Activated T-cell treated with anti-CD3 and anti-CD28 coated beads, Interleukin-2, amount 50 U/mL, for 24 hours (primary cell): ENCODE data around the gene TAF7.
"Not testable (repeated sequence)": the region's sequence is repeated elsewhere in the genome, so short reads cannot be mapped to it uniquely, and the experiment has no call there.

ENCODE experiments used
- DNase-seq: peaks from one replicate; pipeline ENCODE4 v3.0.0-alpha.2; 2020
- H3K27ac Mint-ChIP-seq: 2 replicates; pipeline ENCODE4 v1.8.0; 2020; ENCODE audit warnings: mild to moderate bottlenecking, mixed read lengths
- H3K27me3 Mint-ChIP-seq: 2 replicates; pipeline ENCODE4 v1.8.0; 2020; ENCODE audit warnings: mixed read lengths
- H3K36me3 Mint-ChIP-seq: 2 replicates; pipeline ENCODE4 v1.8.0; 2020; ENCODE audit warnings: low read depth, mixed read lengths
- H3K4me1 Mint-ChIP-seq: 2 replicates; pipeline ENCODE4 v1.8.0; 2020; ENCODE audit warnings: low read depth, mixed read lengths
- H3K4me3 Mint-ChIP-seq: 2 replicates; pipeline ENCODE4 v1.8.0; 2020; ENCODE audit warnings: mild to moderate bottlenecking, moderate library complexity, mixed read lengths
- H3K9me3 Mint-ChIP-seq: 2 replicates; pipeline ENCODE4 v1.8.0; 2020; ENCODE audit warnings: mixed read lengths

The TAF7 gene

DNA sequence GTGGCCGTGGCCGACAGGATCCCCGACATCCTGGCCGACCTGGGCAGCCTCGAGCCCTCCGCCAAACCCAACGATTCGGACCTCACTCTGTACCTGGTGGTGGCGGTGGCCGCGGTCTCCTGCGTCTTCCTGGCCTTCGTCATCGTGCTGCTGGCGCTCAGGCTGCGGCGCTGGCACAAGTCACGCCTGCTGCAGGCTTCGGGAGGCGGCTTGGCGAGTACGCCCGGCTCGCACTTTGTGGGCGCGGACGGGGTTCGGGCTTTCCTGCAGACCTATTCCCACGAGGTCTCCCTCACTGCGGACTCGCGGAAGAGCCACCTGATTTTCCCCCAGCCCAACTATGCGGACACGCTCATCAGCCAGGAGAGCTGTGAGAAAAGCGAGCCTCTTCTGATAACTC is 25.4 kb upstream of the TAF7 start:
- not testable (repeated sequence) for DNase-seq, H3K4me1 Mint-ChIP-seq, H3K4me3 Mint-ChIP-seq, H3K27ac Mint-ChIP-seq
- peaks cover 14% of the 10 kb centered on the region for H3K36me3 Mint-ChIP-seq
- peaks cover 62% of the 10 kb centered on the region for H3K9me3 Mint-ChIP-seq
- H3K27me3 Mint-ChIP-seq, result peaks cover 91% of the 10 kb centered on the region

DNA sequence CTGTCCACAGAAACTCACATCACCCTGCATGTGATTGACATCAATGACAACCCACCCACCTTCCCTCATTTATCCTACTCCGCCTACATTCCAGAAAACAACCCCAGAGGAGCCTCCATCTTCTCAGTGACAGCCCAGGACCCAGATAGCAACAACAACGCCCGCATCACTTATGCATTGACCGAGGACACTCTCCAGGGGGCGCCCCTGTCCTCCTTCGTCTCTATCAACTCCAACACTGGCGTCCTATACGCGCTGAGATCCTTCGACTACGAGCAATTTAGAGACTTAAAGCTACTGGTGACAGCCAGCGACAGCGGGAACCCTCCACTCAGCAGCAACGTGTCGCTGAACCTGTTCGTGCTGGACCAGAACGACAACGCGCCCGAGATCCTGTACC is 24.7 kb upstream of the TAF7 start:
- H3K9me3 Mint-ChIP-seq, result peaks cover 58% of the 10 kb centered on the region
- H3K27me3 Mint-ChIP-seq, result peaks cover 89% of the 10 kb centered on the region
- H3K27ac Mint-ChIP-seq, result no peak overlapping the region
- no peak for DNase-seq
- peaks cover 4% of the 10 kb centered on the region for H3K4me1 Mint-ChIP-seq
- peaks cover 15% of the 10 kb centered on the region for H3K36me3 Mint-ChIP-seq
- no peak overlapping the region for H3K4me3 Mint-ChIP-seq

DNA sequence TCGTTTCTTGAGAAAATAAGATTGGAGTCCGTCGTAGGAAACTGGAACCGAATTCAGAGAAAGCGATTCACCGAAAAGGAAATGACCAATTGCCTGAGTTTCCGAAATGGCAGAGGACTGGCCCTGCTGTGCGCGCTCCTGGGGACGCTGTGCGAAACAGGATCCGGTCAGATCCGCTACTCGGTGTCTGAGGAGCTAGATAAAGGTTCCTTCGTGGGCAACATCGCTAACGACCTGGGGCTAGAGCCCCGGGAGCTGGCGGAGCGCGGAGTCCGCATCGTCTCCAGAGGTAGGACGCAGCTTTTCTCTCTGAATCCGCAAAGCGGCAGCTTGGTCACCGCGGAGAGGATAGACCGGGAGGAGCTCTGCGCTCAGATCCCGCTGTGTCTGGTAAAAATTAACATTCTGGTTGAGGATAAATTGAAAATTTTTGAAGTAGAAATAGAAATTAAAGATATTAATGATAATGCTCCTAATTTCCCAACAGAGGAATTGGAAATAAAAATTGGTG is 23.4 kb upstream of the TAF7 start:
- H3K27ac Mint-ChIP-seq, result no peak overlapping the region
- peaks cover 4% of the 10 kb centered on the region for H3K4me1 Mint-ChIP-seq
- H3K36me3 Mint-ChIP-seq, result peaks cover 20% of the 10 kb centered on the region
- peak overlapping the region; percentile 48 for H3K4me3 Mint-ChIP-seq
- H3K27me3 Mint-ChIP-seq, result peaks cover 92% of the 10 kb centered on the region
- peaks cover 63% of the 10 kb centered on the region for H3K9me3 Mint-ChIP-seq
- no peak for DNase-seq

DNA sequence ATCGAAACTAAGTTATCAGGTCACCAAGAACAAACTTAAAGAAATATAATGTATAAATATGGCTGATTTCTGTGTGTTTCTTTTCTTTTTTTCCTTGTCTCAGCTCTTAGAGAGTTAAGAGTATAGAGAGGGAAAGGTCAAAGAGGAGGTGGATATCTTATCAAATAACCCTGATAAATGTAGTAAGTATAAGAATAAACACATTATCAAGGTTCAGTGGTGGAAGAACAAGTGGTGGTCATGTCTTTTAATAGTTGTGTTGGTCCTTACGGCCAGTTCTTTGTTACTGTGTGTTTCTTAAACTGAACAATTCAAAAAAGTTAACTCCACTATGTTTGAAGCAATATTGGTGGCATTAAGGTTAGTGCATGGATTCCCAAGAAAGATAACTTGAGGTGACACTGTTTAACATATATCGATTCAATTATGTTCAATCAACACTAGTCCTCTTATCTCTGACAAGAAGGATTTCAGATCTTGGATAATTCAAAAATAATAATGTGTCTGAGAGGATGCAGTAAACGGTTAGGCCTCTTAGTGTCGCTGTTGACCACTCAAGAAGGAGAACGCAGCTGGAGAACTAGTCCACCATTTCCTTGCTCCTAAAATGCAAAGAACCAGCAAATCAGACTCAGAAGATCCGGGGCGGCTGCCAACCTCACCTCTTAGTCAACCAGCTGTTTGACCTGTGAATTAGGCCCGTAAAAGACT is 22.8 kb upstream of the TAF7 start, which contains the start of gene PCDHGA3:
Gene PCDHGA3 (plus strand): TSS at position 588 of the 711 bp plus-strand sequence. CDS start 205 bp downstream, outside the sequence.
- peaks cover 4% of the 10 kb centered on the region for H3K4me1 Mint-ChIP-seq
- H3K4me3 Mint-ChIP-seq, result peak within 1 kb of the TSS; percentile 48
- H3K27ac Mint-ChIP-seq, result no peak within 1 kb of the TSS
- DNase-seq, result no peak
- peaks cover 63% of the 10 kb centered on the region for H3K9me3 Mint-ChIP-seq
- H3K36me3 Mint-ChIP-seq, result peaks cover 23% of the 10 kb centered on the region
- H3K27me3 Mint-ChIP-seq, result peaks cover 92% of the 10 kb centered on the region

DNA sequence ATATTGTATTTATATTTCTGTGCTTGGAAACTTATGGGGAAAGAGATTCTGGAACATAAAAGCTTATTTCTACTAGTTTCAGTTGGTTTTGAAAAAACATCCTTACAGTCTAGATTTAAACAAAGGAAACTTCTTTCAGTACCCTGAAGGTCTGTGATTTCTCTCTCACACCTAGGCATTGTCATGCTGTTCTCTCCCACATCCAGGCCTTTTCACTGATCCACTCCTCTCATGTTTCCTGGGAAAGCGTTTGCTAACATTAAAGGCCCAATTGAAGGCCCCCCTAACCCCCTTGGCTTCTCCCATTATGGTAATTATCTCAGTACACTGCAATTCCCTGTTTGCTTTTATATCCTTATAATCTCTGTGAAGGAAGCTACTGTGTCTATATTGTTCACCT is 22.2 kb upstream of the TAF7 start:
- Mint-ChIP-seq H3K9me3 (peaks cover 66% of the 10 kb centered on the region), H3K36me3 (peaks cover 24% of the 10 kb centered on the region), H3K27me3 (peaks cover 94% of the 10 kb centered on the region), H3K4me1 (peaks cover 4% of the 10 kb centered on the region), H3K27ac (no peak overlapping the region), H3K4me3 (no peak overlapping the region)
- no peak for DNase-seq

DNA sequence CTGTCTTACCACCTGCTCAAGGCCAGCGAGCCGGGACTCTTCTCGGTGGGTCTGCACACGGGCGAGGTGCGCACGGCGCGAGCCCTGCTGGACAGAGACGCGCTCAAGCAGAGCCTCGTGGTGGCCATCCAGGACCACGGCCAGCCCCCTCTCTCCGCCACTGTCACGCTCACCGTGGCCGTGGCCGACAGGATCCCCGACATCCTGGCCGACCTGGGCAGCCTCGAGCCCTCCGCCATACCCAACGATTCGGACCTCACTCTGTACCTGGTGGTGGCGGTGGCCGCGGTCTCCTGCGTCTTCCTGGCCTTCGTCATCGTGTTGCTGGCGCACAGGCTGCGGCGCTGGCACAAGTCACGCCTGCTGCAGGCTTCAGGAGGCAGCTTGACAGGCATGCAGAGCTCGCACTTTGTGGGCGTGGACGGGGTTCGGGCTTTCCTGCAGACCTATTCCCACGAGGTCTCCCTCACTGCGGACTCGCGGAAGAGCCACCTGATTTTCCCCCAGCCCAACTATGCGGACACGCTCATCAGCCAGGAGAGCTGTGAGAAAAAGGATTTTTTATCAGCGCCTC is 20.3 kb upstream of the TAF7 start:
- H3K36me3 Mint-ChIP-seq, result peaks cover 24% of the 10 kb centered on the region
- H3K4me1 Mint-ChIP-seq, H3K4me3 Mint-ChIP-seq, H3K27ac Mint-ChIP-seq, DNase-seq: not testable (repeated sequence)
- H3K9me3 Mint-ChIP-seq, result peaks cover 74% of the 10 kb centered on the region
- H3K27me3 Mint-ChIP-seq, result peaks cover 94% of the 10 kb centered on the region

DNA sequence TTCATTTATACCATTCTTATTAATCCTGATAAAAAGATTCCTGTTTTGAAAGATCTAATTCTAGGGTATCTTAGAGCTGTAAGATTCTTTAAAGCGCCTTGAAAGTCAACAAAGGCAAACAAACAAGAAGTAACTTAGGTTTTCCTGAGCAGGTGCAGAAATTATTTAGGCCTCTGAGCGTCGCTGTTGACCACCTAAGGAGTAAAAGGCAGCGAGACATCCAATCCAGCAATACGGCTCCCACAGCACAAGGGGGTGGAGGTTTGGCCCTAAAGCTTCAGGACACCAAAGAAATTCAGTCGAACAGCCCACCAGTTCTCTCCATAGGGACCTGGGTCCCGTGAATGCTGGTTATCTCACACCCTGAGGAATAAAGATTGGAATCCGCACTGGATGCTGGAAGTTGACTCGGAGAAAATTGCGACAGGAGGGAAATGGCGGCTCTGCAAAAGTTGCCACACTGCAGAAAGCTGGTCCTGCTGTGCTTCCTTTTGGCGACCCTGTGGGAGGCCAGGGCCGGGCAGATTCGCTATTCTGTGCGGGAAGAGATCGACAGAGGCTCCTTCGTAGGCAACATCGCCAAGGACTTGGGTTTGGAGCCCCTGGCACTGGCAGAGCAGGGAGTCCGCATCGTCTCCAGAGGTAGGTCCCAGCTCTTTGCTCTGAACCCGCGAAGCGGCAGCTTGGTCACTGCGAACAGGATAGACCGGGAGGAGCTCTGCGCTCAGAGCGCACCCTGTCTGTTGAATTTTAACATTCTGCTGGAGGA is 18.1 kb upstream of the TAF7 start, which contains the start of gene PCDHGA2:
Gene PCDHGA2 (plus strand): TSS at position 223 of the 769 bp plus-strand sequence.
- peaks cover 94% of the 10 kb centered on the region for H3K27me3 Mint-ChIP-seq
- no peak within 1 kb of the TSS for H3K4me3 Mint-ChIP-seq
- H3K9me3 Mint-ChIP-seq, result peaks cover 74% of the 10 kb centered on the region
- H3K36me3 Mint-ChIP-seq, result peaks cover 17% of the 10 kb centered on the region
- no peak for DNase-seq
- H3K27ac Mint-ChIP-seq, result no peak within 1 kb of the TSS
- peaks cover 4% of the 10 kb centered on the region for H3K4me1 Mint-ChIP-seq

DNA sequence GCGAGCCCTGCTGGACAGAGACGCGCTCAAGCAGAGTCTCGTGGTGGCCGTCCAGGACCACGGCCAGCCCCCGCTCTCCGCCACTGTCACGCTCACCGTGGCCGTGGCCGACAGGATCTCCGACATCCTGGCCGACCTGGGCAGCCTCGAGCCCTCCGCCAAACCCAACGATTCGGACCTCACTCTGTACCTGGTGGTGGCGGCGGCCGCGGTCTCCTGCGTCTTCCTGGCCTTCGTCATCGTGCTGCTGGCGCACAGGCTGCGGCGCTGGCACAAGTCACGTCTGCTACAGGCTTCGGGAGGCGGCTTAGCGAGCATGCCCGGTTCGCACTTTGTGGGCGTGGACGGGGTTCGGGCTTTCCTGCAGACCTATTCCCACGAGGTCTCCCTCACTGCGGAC is 12.0 kb upstream of the TAF7 start:
- Mint-ChIP-seq H3K9me3 (peaks cover 62% of the 10 kb centered on the region), H3K27me3 (peaks cover 92% of the 10 kb centered on the region), H3K36me3 (peaks cover 23% of the 10 kb centered on the region)
- H3K27ac Mint-ChIP-seq, H3K4me1 Mint-ChIP-seq, DNase-seq, H3K4me3 Mint-ChIP-seq: not testable (repeated sequence)

DNA sequence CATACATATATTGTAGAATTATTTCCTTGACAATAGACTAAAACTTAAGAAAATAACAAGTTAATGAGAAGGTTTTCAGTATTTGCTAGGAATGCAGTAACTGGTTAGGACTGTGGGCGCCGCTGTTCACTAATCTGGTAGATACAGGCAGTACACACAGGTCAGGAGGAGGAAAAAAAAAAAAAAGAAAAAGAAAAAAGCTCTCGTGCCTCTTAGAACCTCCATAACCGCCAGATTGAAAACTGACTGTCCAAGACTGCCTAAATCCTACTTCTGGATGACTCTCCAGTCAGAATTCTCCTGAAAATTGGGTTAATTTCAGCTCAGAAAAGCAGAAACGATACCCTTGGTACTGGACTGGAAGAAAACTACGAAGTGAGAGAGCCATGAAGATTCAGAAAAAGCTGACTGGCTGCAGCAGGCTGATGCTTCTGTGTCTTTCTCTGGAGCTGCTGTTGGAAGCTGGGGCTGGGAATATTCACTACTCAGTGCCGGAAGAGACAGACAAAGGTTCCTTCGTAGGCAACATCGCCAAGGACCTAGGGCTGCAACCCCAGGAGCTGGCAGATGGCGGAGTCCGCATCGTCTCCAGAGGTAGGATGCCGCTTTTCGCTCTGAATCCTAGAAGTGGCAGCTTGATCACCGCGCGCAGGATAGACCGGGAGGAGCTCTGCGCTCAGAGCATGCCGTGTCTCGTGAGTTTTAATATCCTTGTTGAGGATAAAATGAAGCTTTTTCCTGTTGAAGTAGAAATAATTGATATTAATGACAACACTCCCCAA is 9.9 kb upstream of the TAF7 start, which contains the start of gene PCDHGA1:
Gene PCDHGA1 (plus strand): TSS at position 216 of the 782 bp plus-strand sequence.
- peaks cover 52% of the 10 kb centered on the region for H3K9me3 Mint-ChIP-seq
- peaks cover 86% of the 10 kb centered on the region for H3K27me3 Mint-ChIP-seq
- H3K27ac Mint-ChIP-seq, result no peak within 1 kb of the TSS
- peaks cover 23% of the 10 kb centered on the region for H3K36me3 Mint-ChIP-seq
- no peak for DNase-seq
- H3K4me3 Mint-ChIP-seq, result peak within 1 kb of the TSS; percentile 12
- H3K4me1 Mint-ChIP-seq, result peaks cover 6% of the 10 kb centered on the region

DNA sequence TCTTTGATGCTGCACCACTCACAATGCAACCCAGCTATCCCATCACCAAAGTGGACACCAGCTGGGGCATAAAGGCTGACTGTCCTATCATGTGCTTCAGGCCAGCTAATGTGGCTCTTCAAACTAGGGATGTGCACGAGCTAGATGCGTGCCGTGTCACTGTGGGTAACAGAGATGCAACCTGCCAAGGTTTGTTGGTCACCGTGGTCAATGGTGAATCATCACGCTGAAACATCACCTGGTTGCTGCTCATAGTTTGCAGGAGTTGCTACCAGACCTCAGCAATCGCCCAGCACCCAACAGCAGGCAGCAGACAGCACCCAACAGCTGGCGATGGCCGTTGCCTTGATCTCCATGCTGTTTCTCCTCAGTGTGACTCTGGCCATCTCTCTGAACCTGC is 7.6 kb upstream of the TAF7 start:
- Mint-ChIP-seq H3K9me3 (peaks cover 45% of the 10 kb centered on the region), H3K36me3 (peaks cover 22% of the 10 kb centered on the region), H3K4me1 (peaks cover 6% of the 10 kb centered on the region), H3K27ac (no peak overlapping the region), H3K4me3 (no peak overlapping the region), H3K27me3 (peaks cover 65% of the 10 kb centered on the region)
- no peak for DNase-seq

DNA sequence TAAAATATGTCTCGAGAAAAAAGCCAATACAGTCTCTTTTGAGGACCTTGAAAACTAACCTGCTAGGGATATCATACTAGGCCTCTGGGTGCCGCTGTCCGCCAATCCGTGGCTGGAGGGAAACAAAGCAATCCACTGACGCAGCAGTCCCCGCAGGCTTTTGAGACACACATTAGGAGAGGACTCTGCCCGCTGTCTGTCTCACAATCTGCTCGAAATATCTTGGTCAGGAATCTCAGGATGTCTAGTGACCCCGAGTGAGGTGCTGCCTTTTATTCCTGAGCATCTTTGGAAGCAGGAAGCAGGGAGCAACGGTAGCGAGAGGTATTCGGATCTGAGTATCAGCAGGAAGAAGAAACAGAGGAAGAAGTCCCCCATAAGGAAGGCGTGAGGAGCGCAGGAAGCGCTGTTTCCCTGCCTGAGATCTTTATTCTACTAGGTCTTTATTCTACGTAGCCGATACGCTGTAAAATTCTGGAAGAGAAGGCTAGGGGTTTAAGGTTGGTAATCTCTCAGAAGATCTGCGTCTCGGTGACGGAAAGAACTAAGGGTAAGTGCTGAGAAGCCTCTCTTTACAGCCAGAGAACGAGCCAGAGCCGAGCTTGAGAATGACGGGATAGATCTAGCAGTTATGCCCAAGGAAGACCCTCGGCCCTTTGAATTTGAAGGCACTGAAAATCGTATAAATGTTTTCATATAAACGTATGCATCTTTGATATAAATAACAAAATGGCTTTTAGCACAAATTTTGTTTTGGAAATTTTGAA is 5.7 kb upstream of the TAF7 start:
- peak; percentile 72 for DNase-seq
- Mint-ChIP-seq H3K27me3 (peaks cover 48% of the 10 kb centered on the region), H3K9me3 (peaks cover 44% of the 10 kb centered on the region), H3K27ac (peak overlapping the region; percentile 80), H3K36me3 (peaks cover 23% of the 10 kb centered on the region), H3K4me3 (peak overlapping the region; percentile 84), H3K4me1 (peaks cover 8% of the 10 kb centered on the region)

DNA sequence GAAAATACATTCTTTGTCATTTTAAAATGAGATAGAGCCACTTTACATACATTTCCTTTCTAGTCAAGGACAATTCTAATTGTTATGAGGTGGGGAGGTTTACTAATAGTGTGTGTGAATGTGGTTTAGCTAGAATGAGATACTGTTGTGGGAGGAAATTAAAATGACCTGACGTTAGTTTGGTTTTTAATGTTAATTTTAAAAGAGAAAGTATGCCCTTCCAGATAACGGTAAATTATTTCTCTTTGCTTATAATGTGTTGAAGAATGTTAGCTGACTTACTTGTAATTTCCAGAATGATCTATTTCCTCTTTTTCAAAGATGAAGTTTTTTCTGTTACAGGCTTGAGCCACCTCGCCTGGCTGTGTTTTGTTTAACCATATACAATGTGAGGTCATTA is 1.7 kb upstream of the TAF7 start:
- H3K4me1 Mint-ChIP-seq, result peaks cover 35% of the 10 kb centered on the region
- peaks cover 53% of the 10 kb centered on the region for H3K36me3 Mint-ChIP-seq
- DNase-seq, result no peak
- no peak overlapping the region for H3K4me3 Mint-ChIP-seq
- no peak overlapping the region for H3K27ac Mint-ChIP-seq
- H3K9me3 Mint-ChIP-seq, result peaks cover 53% of the 10 kb centered on the region
- H3K27me3 Mint-ChIP-seq, result peaks cover 11% of the 10 kb centered on the region

DNA sequence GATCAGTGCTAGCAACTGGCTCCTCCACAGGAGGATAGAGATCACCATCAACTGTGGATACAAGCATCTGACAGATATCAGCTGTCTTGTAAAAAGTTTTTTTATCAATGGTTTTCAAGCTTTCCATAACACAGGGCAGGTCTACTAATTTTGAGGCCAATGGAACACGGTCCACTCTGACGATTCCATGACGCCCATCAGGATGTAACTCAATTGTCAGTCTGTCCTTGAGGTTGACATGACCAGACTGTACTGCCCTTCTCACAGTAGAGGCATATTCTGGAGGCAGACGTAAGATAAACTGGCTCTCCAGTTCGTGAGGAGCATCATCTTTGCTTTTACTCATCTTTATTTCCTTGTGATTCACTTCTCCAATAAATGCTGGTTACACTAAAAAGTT is 885 bp downstream of the TAF7 start:
- peaks cover 63% of the 10 kb centered on the region for H3K9me3 Mint-ChIP-seq
- peaks cover 33% of the 10 kb centered on the region for H3K4me1 Mint-ChIP-seq
- no peak for DNase-seq
- H3K27ac Mint-ChIP-seq, result peak overlapping the region; percentile 99
- peaks cover 78% of the 10 kb centered on the region for H3K36me3 Mint-ChIP-seq
- no peaks in the 10 kb centered on the region for H3K27me3 Mint-ChIP-seq
- H3K4me3 Mint-ChIP-seq, result peak overlapping the region; percentile 98
